ENCODE results near the gene MAPK9.

DNA sequence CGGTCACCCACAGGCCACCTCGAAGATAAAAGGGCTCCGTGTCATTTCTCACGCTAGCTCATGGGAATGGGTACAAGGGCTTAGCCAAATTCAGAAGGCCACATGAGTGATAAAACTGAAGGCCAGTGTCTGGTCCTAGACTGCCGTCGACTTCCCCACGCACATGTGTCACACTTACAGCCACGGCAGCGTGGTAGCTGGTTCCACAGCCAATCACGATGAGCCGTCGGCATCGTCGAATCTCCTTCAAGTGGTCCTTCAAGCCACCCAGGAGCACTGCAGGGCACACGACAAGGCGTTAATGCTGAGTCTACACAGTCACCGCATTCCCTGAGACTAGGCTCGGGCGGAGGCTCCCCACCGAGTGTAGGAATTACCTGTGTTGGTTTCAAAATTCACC, 24.7 kb upstream of the MAPK9 start:
- TF ChIP-seq, protein P1, sequence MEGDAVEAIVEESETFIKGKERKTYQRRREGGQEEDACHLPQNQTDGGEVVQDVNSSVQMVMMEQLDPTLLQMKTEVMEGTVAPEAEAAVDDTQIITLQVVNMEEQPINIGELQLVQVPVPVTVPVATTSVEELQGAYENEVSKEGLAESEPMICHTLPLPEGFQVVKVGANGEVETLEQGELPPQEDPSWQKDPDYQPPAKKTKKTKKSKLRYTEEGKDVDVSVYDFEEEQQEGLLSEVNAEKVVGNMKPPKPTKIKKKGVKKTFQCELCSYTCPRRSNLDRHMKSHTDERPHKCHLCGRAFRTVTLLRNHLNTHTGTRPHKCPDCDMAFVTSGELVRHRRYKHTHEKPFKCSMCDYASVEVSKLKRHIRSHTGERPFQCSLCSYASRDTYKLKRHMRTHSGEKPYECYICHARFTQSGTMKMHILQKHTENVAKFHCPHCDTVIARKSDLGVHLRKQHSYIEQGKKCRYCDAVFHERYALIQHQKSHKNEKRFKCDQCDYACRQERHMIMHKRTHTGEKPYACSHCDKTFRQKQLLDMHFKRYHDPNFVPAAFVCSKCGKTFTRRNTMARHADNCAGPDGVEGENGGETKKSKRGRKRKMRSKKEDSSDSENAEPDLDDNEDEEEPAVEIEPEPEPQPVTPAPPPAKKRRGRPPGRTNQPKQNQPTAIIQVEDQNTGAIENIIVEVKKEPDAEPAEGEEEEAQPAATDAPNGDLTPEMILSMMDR (IDR thresholded peaks at IDR 0.05): no peak
- TF ChIP-seq POLR2A (IDR thresholded peaks at IDR 0.05): no peak
